K562 (cell line): ENCODE data around the gene CCDC194. TPM values are rescaled to one million over a fixed set of nuclear protein-coding genes. Genes with fewer than 3 reads are reported as not detected.

Experiments
- CCNT2 ChIP-seq: IDR thresholded peaks from 2 replicates; pipeline ENCODE4 v1.6.1; 2011; ENCODE audit warnings: borderline replicate concordance, low read depth, mild to moderate bottlenecking, moderate library complexity, mixed read lengths, low read length; ENCODE audit not compliant: insufficient read length; ENCODE audit errors: extremely low read depth
- ELF4 ChIP-seq: fragments of 450-650 bp; formaldehyde crosslinking; IDR thresholded peaks from 2 replicates; pipeline ENCODE4 v1.4.0; 2022; ENCODE audit warnings: missing genetic modification characterization
- JUND ChIP-seq, 2 experiments: IDR thresholded peaks; 2 replicates in 1 of 2; 3 replicates in 1 of 2; pipeline ENCODE4 v1.6.1; 2011; ENCODE audit warnings: borderline replicate concordance in 2 of 2, low read depth in 2 of 2, low read length in 2 of 2, improper control_type of control experiment in 1 of 2, missing biosample characterization in 1 of 2, missing genetic modification characterization in 1 of 2, missing genetic modification reagents in 1 of 2
- NBN ChIP-seq: fragments of 450-650 bp; IDR thresholded peaks from 2 replicates; pipeline ENCODE4 v1.6.1; 2016; ENCODE audit warnings: low read depth, mild to moderate bottlenecking
- PHF8 ChIP-seq: fragments of 200-600 bp; sonication (generic); IDR thresholded peaks from 2 replicates; pipeline ENCODE4 v1.6.1; 2012; ENCODE audit warnings: mixed run types, mild to moderate bottlenecking, inconsistent platforms, low read length, moderate library complexity, borderline replicate concordance
- RCOR1 ChIP-seq, 2 experiments: IDR thresholded peaks; 2 replicates each; pipeline ENCODE4 v1.6.1; 2012; ENCODE audit warnings: low read depth in 2 of 2, low read length in 2 of 2, borderline replicate concordance in 1 of 2, improper control_type of control experiment in 1 of 2
- SIN3A ChIP-seq, 2 experiments: fragments of 150-350 bp in 1 of 2; IDR thresholded peaks; 2 replicates each; pipeline ENCODE4 v1.6.1; 2011 to 2016; ENCODE audit warnings: borderline replicate concordance in 2 of 2, low read depth in 2 of 2, low read length in 2 of 2, mild to moderate bottlenecking in 2 of 2, moderate library complexity in 2 of 2; ENCODE audit not compliant: control insufficient read depth in 1 of 2
- SRSF7 ChIP-seq: fragments of 200-400 bp; formaldehyde crosslinking; optimal IDR thresholded peaks from 2 replicates; pipeline ENCODE3; 2017; ENCODE audit warnings: mild to moderate bottlenecking, low read depth, low read length
- ZFP36 ChIP-seq: fragments of 150-350 bp; IDR thresholded peaks from 2 replicates; pipeline ENCODE4 v1.6.1; 2018; ENCODE audit warnings: low read length, low read depth; ENCODE audit not compliant: partially characterized antibody
- polyA plus RNA-seq, 8 experiments: library from polyadenylated mRNA; depleted of rRNA in 4 of 8; stranded (reverse) in 5 of 8; unstranded in 3 of 8; fragments of >200 nt; fragmentation: Nextera tagmentation in 2 of 8; fragmentation: Illumina TruSeq in 1 of 8; extraction: Ambion mirVana in 2 of 8; extraction: Trizol in 1 of 8; gene quantifications; 2 replicates each; pipeline versions ENCODE4 v1.2.1 to v1.2.3, GENCODE V29; 2011 to 2014; ENCODE audit warnings: inconsistent platforms in 1 of 8, missing spikeins in 1 of 8
- total RNA-seq, 7 experiments: library from RNA; depleted of rRNA in 6 of 7; stranded (reverse); fragments of >200 nt in 6 of 7; fragmentation: Illumina TruSeq in 2 of 7; extraction: Trizol in 2 of 7; gene quantifications; 2 replicates each; pipeline versions ENCODE4 v1.2.1 to v1.2.3, GENCODE V29; 2011 to 2021; ENCODE audit warnings: low replicate concordance in 1 of 7
- TF ChIP-seq, protein P1 (sequence below), 2 experiments: IDR thresholded peaks; 2 replicates each; pipeline ENCODE4 v1.6.1; 2011; ENCODE audit warnings: borderline replicate concordance in 1 of 2, control low read depth in 1 of 2, low read depth in 1 of 2, low read length in 1 of 2, mild to moderate bottlenecking in 1 of 2, mixed read lengths in 1 of 2, moderate library complexity in 1 of 2; ENCODE audit not compliant: insufficient read depth in 1 of 2, insufficient read length in 1 of 2, poor library complexity in 1 of 2, severe bottlenecking in 1 of 2; ENCODE audit errors: extremely low read depth in 1 of 2
- TF ChIP-seq, protein P2 (sequence below), 2 experiments: fragments of 450-650 bp; IDR thresholded peaks; 2 replicates each; pipeline ENCODE4 v1.6.1; 2016
- TF ChIP-seq, protein P3 (sequence below): fragments of 450-650 bp; conservative IDR thresholded peaks from 2 replicates; pipeline ENCODE4 v1.6.1; 2016; ENCODE audit warnings: missing genetic modification characterization, low read depth, mild to moderate bottlenecking, control low read depth, missing compliant biosample characterization
- TF ChIP-seq, protein P4 (sequence below): fragments of 450-650 bp; IDR thresholded peaks from 2 replicates; pipeline ENCODE4 v1.6.1; 2018; ENCODE audit warnings: mild to moderate bottlenecking, low read depth; ENCODE audit not compliant: partially characterized antibody
- TF ChIP-seq, protein P5 (sequence below): fragments of 450-650 bp; formaldehyde crosslinking; IDR thresholded peaks from 2 replicates; pipeline ENCODE4 v1.4.0; 2020; ENCODE audit warnings: mild to moderate bottlenecking, moderate library complexity

Gene CCDC194
- total and polyA plus RNA-seq, 9 of the 15 experiments (the other 6 are each of a cell fraction or from before 2014, with no cell fraction given): 0.13 to 1.3 (median 0.39) TPM; not detected in 3

DNA sequence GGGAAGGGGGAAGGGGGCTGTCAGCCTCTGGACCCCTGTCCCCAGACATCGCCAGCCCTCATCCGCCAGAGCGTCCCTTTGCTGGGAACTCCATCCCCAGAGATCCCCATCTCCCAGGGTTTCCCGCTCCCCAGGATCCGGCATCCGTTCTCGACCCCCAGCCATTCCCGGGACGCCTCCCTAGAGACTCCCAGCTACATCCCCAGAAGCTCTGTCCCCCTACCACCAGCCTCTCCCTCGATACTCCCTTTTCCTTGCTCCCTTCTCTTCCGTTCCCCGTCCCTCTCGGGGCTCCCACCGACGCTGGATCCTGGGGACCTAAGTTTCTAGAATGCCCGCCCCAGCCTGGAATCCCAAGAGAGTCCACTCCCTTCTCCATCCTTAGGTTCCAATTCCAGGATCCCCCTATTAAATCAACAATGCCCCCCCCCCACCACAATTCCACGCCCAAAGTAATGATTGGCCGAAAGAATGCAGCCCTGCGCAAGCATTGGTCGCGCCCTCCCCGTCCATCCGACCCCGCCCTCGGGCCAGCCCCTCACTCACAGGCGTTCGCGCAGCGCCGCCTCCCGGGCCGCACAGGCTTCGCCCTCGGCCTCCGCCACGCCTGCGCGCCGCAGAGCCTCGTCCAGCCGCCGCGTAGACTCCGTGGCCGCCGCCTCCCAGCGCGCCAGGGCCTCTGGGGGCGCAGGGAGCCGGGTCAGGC lies 3.2 kb downstream of the CCDC194 start (continued):
- TF ChIP-seq, protein P1, sequence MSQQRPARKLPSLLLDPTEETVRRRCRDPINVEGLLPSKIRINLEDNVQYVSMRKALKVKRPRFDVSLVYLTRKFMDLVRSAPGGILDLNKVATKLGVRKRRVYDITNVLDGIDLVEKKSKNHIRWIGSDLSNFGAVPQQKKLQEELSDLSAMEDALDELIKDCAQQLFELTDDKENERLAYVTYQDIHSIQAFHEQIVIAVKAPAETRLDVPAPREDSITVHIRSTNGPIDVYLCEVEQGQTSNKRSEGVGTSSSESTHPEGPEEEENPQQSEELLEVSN (IDR thresholded peaks at IDR 0.05; ENCODE audit: borderline replicate concordance in 1 of 2, extremely low read depth in 1 of 2, insufficient read depth in 1 of 2, insufficient read length in 1 of 2, low read depth in 1 of 2, low read length in 1 of 2, poor library complexity in 1 of 2, severe bottlenecking in 1 of 2): peak; percentile 47 to 90
- TF ChIP-seq, protein P2, sequence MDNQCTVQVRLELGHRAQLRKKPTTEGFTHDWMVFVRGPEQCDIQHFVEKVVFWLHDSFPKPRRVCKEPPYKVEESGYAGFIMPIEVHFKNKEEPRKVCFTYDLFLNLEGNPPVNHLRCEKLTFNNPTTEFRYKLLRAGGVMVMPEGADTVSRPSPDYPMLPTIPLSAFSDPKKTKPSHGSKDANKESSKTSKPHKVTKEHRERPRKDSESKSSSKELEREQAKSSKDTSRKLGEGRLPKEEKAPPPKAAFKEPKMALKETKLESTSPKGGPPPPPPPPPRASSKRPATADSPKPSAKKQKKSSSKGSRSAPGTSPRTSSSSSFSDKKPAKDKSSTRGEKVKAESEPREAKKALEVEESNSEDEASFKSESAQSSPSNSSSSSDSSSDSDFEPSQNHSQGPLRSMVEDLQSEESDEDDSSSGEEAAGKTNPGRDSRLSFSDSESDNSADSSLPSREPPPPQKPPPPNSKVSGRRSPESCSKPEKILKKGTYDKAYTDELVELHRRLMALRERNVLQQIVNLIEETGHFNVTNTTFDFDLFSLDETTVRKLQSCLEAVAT (IDR thresholded peaks at IDR 0.05): peak in 1 of 2 experiments; percentile 42; a peak in 1 of 4 replicates
- TF ChIP-seq, protein P3, sequence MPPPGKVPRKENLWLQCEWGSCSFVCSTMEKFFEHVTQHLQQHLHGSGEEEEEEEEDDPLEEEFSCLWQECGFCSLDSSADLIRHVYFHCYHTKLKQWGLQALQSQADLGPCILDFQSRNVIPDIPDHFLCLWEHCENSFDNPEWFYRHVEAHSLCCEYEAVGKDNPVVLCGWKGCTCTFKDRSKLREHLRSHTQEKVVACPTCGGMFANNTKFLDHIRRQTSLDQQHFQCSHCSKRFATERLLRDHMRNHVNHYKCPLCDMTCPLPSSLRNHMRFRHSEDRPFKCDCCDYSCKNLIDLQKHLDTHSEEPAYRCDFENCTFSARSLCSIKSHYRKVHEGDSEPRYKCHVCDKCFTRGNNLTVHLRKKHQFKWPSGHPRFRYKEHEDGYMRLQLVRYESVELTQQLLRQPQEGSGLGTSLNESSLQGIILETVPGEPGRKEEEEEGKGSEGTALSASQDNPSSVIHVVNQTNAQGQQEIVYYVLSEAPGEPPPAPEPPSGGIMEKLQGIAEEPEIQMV (tag): no peak
- TF ChIP-seq RCOR1 (IDR thresholded peaks at IDR 0.05; ENCODE audit: borderline replicate concordance in 1 of 2, low read depth in 2 of 2, low read length in 2 of 2) (peak in 1 of 2 experiments; percentile 72; a peak in 2 of 4 replicates), ELF4 (CRISPR knock-in tag) (0 out of 2 replicates have a peak, but pooled peaks have one; percentile 24), PHF8 (peak; percentile 33; the same call in 1 of the 2 replicates), NBN (0 out of 2 replicates have a peak, but pooled peaks have one; percentile 54), SRSF7 (no peak), SIN3A (IDR thresholded peaks at IDR 0.05; ENCODE audit: borderline replicate concordance in 2 of 2, control insufficient read depth in 1 of 2, low read depth in 2 of 2, low read length in 2 of 2) (0 out of 4 replicates have a peak, but pooled peaks have one; percentile 14 to 37), CCNT2 (peak; percentile 78), ZFP36 (peak; percentile 31), JUND (IDR thresholded peaks at IDR 0.05; ENCODE audit: borderline replicate concordance, low read depth, low read length) (peak; percentile 37; the same call in 1 of the 2 replicates), JUND (tag; IDR thresholded peaks at IDR 0.05; ENCODE audit: borderline replicate concordance, low read depth, low read length) (no peak; the same call in 2 of the 3 replicates)
- TF ChIP-seq, protein P4, sequence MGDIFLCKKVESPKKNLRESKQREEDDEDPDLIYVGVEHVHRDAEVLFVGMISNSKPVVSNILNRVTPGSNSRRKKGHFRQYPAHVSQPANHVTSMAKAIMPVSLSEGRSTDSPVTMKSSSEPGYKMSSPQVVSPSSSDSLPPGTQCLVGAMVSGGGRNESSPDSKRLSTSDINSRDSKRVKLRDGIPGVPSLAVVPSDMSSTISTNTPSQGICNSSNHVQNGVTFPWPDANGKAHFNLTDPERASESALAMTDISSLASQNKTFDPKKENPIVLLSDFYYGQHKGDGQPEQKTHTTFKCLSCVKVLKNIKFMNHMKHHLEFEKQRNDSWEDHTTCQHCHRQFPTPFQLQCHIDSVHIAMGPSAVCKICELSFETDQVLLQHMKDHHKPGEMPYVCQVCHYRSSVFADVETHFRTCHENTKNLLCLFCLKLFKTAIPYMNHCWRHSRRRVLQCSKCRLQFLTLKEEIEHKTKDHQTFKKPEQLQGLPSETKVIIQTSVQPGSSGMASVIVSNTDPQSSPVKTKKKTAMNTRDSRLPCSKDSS: peak; percentile 50
- TF ChIP-seq, protein P5, sequence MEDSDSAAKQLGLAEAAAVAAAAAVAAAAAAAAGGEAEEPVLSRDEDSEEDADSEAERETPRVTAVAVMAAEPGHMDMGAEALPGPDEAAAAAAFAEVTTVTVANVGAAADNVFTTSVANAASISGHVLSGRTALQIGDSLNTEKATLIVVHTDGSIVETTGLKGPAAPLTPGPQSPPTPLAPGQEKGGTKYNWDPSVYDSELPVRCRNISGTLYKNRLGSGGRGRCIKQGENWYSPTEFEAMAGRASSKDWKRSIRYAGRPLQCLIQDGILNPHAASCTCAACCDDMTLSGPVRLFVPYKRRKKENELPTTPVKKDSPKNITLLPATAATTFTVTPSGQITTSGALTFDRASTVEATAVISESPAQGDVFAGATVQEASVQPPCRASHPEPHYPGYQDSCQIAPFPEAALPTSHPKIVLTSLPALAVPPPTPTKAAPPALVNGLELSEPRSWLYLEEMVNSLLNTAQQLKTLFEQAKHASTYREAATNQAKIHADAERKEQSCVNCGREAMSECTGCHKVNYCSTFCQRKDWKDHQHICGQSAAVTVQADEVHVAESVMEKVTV (CRISPR knock-in tag): peak; percentile 62
